Measurements from ENCODE around the gene A2ML1. TPM values are rescaled to one million over a fixed set of nuclear protein-coding genes. Genes with fewer than 3 reads are reported as not detected.

A2ML1 gene
- total RNA-seq: not detected

DNA sequence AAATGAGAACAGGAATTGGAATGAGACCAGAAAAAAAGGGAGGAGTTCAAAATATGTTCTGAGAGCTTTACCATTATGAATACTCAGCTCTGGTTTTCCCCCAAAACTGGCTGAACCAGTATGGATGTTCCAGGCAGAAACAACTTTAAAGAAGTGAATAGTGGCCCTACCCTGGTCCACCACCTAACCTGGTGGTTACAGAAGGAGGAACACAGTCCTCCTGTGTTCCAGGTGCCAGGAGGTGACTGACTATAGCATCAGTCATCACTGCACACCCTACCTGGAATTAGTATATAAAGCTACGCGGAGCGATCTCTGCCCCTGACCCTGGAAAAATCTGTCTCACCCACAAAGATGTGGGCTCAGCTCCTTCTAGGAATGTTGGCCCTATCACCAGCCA is at the start of gene A2ML1:
TSS of gene A2ML1 (plus strand) at position 324 of the 400 bp plus-strand sequence. CDS start at position 355, 31 bp downstream.
- no peak for DNase-seq
- CTCF ChIA-PET: interaction anchor here (0.9 to 4.1 kb wide), 3 partner anchors 36 to 278 kb away, joined by 3 to 11 read pairs (median 4); no protein-coding TSS in a partner anchor
- TF ChIP-seq, protein P1, sequence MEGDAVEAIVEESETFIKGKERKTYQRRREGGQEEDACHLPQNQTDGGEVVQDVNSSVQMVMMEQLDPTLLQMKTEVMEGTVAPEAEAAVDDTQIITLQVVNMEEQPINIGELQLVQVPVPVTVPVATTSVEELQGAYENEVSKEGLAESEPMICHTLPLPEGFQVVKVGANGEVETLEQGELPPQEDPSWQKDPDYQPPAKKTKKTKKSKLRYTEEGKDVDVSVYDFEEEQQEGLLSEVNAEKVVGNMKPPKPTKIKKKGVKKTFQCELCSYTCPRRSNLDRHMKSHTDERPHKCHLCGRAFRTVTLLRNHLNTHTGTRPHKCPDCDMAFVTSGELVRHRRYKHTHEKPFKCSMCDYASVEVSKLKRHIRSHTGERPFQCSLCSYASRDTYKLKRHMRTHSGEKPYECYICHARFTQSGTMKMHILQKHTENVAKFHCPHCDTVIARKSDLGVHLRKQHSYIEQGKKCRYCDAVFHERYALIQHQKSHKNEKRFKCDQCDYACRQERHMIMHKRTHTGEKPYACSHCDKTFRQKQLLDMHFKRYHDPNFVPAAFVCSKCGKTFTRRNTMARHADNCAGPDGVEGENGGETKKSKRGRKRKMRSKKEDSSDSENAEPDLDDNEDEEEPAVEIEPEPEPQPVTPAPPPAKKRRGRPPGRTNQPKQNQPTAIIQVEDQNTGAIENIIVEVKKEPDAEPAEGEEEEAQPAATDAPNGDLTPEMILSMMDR (IDR thresholded peaks at IDR 0.05): no peak
- no peak for ATAC-seq
- H3K36me3 Mint-ChIP-seq (ENCODE audit: low read depth): no peaks in the 10 kb centered on the region
- POLR2A ChIA-PET: no interaction called here
- no peak within 1 kb of the TSS for H3K4me3 Mint-ChIP-seq
- H3K27me3 Mint-ChIP-seq: peaks cover 2% of the 10 kb centered on the region
- intact Hi-C loops (cut with micrococcal nuclease): no loop called here
- peaks cover under 1% of the 10 kb centered on the region for H3K4me1 Mint-ChIP-seq (ENCODE audit: low read depth)
- H3K9me3 Mint-ChIP-seq: no peaks in the 10 kb centered on the region
- no peak within 1 kb of the TSS for H3K27ac Mint-ChIP-seq

DNA sequence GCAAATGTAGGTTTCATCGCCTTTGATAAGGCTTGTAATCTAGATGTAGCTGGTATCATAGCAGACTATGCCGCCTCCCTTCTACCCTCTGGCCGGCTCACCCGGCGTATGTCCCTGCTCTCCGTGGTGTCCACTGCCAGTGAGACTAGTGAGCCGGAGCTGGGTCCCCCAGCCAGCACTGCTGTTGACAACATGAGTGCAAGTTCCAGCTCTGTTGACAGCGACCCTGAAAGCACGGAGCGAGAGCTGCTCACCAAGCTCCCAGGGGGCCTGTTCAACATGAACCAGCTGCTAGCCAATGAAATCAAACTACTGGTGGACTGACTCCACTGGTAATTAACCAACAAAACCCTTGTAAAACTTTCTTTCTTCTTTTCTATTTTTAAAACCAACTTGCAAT is 49.0 kb upstream of the A2ML1 start:
- intact Hi-C loops (cut with micrococcal nuclease): no loop called here
- CTCF ChIA-PET: no interaction called here
- Mint-ChIP-seq H3K36me3 (ENCODE audit: low read depth) (peaks cover 3% of the 10 kb centered on the region), H3K27ac (no peak overlapping the region), H3K4me3 (no peak overlapping the region), H3K4me1 (ENCODE audit: low read depth) (no peaks in the 10 kb centered on the region), H3K27me3 (no peaks in the 10 kb centered on the region), H3K9me3 (no peaks in the 10 kb centered on the region)
- TF ChIP-seq, protein P1 (IDR thresholded peaks at IDR 0.05): no peak
- ATAC-seq (no peak), DNase-seq (no peak)
- POLR2A ChIA-PET: no interaction called here

DNA sequence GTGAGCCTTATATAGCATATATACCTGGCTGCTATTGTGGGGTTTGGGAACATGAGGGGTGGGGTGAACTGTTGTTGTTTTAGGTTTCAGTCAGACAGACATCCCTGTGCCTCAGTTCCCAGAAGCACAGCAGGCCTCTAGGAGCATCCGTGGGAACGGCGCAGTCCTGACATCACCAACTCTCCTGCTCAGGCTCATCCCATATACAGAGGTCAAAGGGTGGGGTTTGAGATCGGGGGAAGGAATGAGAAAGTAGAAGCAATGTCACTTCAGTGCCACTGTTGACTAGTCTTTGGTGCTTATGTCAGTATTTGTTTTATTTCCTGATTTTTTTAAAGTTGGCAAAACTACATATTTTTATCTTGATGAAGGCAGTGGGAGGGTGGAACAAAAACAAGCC is 43.1 kb upstream of the A2ML1 start:
- intact Hi-C loops (cut with micrococcal nuclease): no loop called here
- TF ChIP-seq, protein P1 (IDR thresholded peaks at IDR 0.05): no peak
- H3K4me3 Mint-ChIP-seq: no peak overlapping the region
- no peaks in the 10 kb centered on the region for H3K27me3 Mint-ChIP-seq
- ChIA-PET POLR2A (no interaction called here), CTCF (interaction anchor here (1.2 kb wide), 1 partner anchor 270 kb away, joined by 4 read pairs; no protein-coding TSS in a partner anchor)
- no peaks in the 10 kb centered on the region for H3K4me1 Mint-ChIP-seq (ENCODE audit: low read depth)
- ATAC-seq: no peak
- no peak for DNase-seq
- peaks cover 1% of the 10 kb centered on the region for H3K36me3 Mint-ChIP-seq (ENCODE audit: low read depth)
- no peaks in the 10 kb centered on the region for H3K9me3 Mint-ChIP-seq
- no peak overlapping the region for H3K27ac Mint-ChIP-seq

DNA sequence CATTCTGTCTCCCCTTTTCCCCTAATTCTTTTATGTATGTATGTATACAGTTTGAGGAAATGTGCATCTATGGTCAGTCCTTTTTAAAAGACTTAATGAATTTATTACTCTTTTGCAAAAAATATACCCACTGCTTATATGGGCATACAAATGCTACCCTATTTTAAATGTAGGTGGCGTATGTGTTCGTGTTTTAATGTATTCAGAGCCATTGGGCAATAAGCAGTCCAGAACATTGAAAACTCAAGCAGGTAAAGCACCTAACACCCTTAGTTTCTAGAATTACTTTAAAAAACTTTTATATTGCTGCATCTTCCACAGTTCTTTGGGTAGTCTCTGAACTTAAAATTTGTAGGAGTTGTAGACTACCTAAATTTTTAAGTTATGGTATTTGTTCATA is 42.6 kb upstream of the A2ML1 start:
- no peak for ATAC-seq
- no peak for DNase-seq
- intact Hi-C loops (cut with micrococcal nuclease): no loop called here
- Mint-ChIP-seq H3K36me3 (ENCODE audit: low read depth) (peaks cover 1% of the 10 kb centered on the region), H3K27me3 (no peaks in the 10 kb centered on the region), H3K27ac (no peak overlapping the region), H3K4me1 (ENCODE audit: low read depth) (no peaks in the 10 kb centered on the region), H3K4me3 (no peak overlapping the region), H3K9me3 (no peaks in the 10 kb centered on the region)
- ChIA-PET POLR2A (no interaction called here), CTCF (interaction anchor here (2.0 kb wide), 1 partner anchor 80 kb away, joined by 7 read pairs; no protein-coding TSS in a partner anchor)
- TF ChIP-seq, protein P1 (IDR thresholded peaks at IDR 0.05): no peak

DNA sequence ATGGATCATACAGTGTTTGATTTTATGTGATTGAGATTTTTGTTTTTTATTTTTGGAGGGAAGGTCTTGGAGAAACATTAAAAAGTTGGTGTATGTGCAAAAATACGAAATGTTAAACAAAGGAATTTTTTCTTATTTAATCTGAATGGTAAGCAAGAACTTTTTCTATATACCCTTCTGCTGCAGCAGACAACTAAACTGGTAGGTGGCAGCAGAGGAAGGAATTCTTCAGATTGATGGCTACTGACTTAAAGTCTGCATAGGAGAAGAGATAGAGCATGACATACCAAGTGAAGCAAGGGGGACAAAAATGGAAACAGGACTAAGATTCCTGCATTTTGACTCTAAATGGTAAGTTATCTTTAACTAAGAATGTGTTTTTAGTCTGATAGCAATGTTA is 42.0 kb upstream of the A2ML1 start:
- no peak overlapping the region for H3K27ac Mint-ChIP-seq
- CTCF ChIA-PET: interaction anchor here (2.0 kb wide), 1 partner anchor 80 kb away, joined by 7 read pairs; no protein-coding TSS in a partner anchor
- peak; percentile 5 for DNase-seq
- peaks cover 1% of the 10 kb centered on the region for H3K36me3 Mint-ChIP-seq (ENCODE audit: low read depth)
- no peak overlapping the region for H3K4me3 Mint-ChIP-seq
- no peaks in the 10 kb centered on the region for H3K4me1 Mint-ChIP-seq (ENCODE audit: low read depth)
- H3K27me3 Mint-ChIP-seq: no peaks in the 10 kb centered on the region
- POLR2A ChIA-PET: no interaction called here
- H3K9me3 Mint-ChIP-seq: no peaks in the 10 kb centered on the region
- intact Hi-C loops (cut with micrococcal nuclease): no loop called here
- TF ChIP-seq, protein P1 (IDR thresholded peaks at IDR 0.05): peak; percentile 33
- no peak for ATAC-seq

All from activated CD8-positive, alpha-beta T cell treated with anti-CD3 and anti-CD28 coated beads for 36 hours (primary cell).